Fibroblast of skin of right biceps (primary cell): ENCODE data around the gene EML6.
"Not testable (repeated sequence)": the region's sequence is repeated elsewhere in the genome, so short reads cannot be mapped to it uniquely, and the experiment has no call there.

Source experiments
- DNase-seq: peaks from one replicate; pipeline ENCODE4 v3.0.0-alpha.2; 2013

The EML6 gene

DNA sequence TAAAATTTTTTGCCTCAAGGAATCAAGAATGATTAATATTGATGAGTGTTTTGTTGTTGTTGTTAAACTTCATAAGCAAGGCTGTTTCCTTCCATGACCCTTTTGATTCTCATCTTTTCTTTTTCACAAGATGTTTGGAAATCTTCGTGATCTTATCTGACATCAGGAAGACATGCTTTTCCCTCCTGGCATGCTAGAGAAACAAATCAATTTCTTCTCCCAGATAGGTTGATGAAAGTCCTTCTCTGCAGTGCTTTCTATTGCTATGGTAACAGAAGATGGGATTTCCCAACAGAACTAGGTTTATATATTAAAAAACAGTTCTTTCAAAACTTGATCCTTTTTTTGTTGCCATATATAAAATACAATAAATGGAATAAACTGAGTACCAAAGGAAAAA lies 85.2 kb downstream of the EML6 start:
- DNase-seq = no peak

DNA sequence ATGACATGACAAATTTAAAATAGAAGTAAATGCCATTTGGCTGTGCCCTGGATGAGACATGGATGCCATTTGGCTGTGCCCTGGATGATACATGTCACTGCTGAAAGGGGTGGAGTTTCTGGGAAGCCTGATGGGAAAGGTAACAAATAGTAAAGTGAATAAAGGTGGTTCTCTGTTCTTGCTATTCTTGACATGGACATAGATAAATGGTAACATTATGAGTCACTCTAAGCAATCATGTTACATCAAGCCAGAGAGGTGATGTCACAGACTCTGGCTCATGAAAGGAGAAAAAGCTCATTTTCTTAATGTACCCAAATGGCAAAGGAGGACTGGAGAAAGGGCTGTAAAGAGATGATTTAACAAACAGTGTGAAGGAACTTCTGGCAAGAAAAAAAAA lies 86.4 kb downstream of the EML6 start:
- DNase-seq = peak; percentile 56

DNA sequence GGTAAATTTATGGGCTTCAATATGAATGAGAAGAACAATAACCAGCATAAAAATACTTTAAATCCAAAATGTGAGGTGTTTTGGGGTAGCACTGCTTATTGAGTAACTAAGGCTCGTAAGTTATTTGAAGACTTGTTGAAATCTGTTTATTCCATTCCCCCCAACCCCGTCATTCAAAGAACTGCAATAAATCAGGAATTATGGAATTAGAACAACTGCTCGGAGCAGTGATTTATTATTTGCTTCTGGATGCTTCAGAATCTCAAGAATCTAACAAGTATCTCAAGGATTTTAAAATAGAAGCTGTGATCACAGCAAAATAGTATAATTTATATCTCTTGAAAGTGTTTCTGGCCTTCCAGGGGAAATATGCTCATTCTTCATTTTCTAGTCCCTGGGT lies 86.8 kb downstream of the EML6 start:
- peak; percentile 24 for DNase-seq

DNA sequence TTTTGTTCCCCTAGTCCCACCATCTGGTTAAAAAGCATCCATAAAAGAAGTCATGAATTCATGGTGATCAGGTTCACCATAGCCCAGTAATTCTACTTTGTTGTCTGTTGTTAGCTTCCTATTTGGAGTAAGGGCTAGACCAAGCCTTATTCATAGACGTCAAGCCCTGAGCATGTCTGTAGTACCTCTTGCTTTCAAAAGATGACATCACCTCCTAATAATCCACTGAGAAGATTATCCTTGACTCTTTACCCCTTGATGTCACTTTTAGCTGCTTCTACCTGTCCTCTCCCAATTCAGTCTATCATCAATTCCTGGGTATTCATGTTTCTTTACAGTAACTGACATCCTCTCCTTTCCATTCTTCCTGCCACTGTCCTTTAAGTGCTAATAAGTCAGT lies 90.1 kb downstream of the EML6 start:
- no peak for DNase-seq

DNA sequence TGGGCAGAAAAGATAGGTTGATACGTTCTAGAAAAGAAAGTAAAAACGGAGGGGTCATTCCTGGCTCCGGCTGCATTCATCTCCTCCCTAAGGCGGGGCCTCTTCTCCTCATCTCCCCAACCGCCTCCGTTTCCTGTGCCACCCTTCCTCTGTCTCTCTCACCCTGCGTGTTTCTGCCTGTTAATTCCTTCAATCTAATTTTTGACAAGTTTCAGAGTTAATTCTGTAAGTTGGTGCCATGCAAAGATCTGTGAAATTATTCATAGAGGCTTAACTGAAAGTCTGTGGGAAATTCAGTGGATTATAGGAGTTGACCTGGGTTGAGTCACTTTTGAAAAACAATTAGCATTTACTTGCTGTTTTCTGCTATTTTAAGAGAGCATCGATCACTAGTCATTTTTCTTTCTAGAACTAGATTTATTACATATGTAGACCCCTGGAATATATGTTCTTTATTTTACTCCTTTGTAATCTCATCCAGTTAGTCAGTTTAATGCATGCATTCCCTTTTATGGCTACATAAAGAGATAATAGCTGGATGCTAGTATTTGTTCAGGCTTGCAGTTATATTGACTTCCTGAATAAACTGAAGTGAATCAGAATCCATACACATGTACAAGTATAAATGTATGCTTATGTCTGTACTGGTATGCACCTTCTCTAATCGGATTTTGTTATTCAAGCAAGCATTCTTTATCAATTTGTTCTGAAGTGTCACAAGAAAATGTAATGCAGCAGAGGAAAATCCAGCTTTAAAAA lies 91.1 kb downstream of the EML6 start:
- DNase-seq = no peak

DNA sequence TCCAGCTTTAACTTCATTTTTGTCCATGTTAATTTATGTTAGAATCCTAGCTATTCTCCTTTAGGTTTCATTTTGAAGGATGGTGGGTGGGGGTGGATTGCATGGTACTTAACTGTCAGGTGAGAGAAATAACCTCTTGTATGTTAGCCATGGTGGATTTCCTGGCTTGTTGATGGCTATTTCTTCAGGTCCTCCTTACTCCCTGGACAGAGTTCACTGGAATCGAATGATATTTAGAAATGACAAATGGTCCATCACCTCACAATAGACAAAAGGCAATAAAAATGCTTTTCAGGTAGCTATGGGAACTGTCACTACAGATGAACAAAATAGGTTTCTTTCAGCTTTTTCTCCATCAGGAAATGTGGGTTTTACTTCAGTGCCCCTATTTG lies 91.7 kb downstream of the EML6 start:
- no peak for DNase-seq

DNA sequence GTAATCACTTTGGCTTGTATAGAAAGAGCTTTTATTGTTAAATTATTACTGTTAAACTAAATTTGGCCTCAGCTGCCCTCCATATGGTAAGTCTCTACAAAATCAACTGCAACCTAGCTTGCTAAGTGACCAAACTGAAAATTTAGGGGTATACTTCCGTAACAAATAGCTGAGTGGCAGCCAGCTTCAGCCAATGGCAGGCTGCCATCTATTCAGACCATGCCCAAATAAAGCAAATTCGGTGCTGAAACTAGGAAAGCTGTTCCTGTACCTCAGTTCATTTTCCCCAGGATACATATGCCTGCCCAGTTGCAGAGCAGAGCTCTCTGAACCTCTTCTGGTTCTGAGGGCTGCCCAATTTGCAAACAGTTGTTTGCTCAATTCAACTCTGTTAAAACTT lies 94.8 kb downstream of the EML6 start:
- DNase-seq = no peak

DNA sequence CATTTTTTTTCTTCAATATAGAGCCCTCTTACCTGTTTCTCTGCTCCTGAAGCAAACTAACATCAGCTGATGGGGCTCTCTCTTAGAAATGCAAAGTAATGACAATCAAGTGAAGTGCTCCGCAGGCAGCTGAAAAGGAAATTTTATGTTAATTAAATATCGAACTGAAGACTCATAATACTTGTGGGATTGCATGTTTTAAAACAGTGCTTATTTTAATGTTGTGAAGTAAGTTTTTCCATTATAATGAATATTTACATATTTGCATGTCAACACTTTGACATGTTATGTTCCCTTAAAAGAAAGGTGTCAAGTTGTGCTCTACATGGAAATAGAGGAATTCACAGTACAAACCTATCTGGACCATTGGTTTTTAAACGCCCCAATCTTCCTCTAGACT lies 97.1 kb downstream of the EML6 start:
- DNase-seq = no peak

DNA sequence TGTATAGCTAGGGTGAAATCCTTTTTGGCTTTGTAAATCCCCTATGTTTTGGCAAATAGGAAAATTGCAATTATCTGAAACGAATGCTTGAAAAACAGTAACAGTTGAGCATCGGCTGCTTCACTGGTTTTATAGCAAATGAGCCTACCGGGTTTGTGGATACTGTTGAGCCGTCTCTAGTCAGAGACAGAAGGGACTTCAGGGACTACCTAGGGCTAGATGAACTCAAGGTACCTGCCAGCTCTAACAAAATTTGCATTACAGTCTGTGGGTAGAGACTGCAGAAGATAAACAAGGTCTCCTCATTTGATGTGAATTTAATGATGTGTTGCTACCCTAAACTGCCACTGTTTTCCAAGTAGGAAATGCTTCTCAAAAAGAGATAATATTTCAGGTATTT lies 101.1 kb downstream of the EML6 start:
- no peak for DNase-seq

DNA sequence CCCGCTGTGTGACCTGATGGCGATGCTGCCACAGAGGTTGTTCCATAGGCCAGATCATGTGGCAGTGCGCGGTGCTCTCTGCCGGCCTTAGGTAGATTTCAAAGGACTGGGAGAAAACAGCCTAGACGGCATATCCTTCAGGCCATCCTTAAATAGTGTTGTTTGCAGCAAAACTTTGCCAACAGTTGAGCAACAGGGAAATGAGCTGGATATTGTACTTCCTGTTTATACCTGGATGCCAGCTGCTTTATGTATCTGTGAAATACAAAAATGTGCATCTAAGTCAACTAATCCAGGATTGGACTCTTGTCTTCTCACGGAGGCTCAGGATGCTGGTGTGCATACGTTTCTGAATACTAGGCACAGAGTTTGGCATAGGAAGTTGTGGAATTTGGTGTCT lies 107.1 kb downstream of the EML6 start:
- DNase-seq = no peak

DNA sequence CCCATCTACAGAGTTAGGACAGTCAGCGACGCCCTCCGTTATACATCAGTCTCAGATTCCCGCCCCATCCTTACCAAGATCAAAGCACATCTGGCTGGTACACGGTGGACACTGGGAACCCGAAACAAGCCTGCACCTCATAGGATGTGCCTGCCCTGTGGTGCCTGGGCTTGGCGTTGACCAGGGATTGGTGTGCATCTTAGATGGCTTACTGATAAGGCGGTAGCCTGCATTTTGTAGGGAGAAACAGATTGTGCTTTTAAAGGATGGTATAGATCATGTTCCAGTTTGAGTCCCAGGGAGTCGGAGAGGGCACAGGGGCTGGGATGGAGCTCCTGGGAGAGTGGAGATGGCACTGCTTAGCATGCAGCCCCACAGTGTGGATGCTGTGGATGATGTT lies 108.0 kb downstream of the EML6 start:
- no peak for DNase-seq

DNA sequence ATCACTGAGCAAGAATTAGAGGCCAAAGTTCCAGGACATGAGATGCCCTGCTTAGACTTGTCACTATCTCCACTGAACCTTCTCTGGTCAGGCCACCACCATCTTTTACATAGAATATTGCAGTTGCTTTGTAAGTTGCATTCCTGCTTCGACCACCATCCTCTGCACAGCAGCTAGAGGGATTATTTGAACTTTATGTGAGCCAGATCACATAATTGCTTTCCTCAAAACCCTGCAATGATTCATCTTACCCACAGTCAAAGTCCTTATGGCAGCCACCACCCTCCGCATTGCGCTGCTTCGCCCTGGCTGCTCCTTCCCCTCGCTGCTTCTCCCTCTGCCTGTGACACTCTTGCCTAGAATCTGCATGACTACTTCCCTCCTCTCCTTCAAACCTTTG lies 111.3 kb downstream of the EML6 start:
- DNase-seq = peak; percentile 38

DNA sequence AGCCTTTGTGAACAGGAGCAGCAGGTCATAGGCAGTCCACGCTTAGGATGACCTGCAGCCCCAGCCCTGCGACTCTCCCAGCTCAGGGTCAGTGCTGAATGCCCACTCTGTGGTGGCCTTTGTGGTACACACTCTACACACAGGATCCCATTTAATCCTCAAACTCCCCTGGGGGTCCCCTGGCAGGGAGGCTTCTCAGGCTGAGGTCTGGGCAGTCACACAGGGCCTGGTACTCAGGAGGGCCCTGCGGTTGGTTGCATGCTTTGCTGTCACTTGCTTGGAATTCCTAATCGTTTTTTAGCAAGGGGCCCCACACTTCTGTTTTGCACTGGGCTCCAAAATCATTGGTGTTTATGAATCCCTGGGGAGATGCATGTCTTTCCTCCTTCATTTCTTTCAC lies 113.0 kb downstream of the EML6 start:
- peak; percentile 72 for DNase-seq

DNA sequence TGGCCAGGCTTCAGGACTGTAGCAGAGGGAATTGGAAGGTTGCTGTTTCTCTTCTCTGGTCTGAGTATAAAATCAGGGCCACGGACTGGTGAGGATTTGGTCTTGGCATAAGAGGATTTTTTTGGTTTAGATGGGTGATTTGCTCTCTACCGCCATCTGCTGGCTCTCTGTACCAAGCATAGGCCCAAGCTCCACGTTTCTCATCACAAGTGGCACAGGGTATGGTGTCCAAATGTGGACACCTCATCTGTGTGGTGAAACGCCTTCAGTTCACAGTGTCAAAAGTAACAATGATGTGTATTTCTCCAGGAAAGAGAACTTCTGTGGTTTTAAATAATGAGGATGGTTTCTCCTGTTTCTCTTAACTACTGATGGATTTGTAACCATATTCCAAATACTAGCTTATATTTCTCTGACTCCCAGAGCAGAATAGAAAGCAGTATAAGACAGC lies 115.1 kb downstream of the EML6 start:
- DNase-seq = peak; percentile 67

DNA sequence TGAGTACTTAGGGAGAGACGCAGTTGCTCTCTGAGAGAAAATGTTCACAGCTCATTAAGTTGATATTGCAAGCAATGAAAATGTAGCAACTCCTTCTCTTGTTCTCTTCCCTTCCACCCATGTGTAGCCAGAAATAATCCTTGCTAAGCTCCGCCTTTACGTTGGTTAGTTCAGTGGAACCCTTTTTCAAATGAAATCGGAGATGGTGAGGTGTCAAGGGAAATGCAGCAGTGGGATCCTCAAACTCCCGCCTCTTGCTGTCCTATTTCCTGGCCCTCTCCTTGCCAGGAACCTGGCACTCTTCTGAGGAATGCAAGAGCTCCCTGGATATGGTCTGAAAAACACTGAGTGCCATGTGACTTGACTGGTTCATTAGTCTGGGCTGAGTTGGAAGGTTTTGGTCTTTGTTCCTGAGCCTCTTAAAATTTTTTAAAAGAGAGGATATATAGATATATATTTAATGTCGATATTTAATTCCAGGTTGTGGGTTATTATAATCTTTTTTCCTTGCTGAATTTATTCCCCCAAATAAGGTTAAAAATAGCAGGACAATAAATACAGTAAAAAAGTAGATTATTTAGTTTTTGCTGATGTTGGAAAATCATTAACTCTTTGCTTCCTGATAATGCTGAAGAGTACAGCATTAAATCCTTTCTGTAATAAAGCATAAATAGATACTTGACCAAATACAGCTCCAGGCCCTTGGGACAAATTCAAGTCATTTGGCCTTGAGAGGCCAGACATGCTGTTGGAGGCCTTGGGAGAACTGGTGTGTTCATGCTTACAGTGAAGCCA lies 116.2 kb downstream of the EML6 start:
- no peak for DNase-seq

DNA sequence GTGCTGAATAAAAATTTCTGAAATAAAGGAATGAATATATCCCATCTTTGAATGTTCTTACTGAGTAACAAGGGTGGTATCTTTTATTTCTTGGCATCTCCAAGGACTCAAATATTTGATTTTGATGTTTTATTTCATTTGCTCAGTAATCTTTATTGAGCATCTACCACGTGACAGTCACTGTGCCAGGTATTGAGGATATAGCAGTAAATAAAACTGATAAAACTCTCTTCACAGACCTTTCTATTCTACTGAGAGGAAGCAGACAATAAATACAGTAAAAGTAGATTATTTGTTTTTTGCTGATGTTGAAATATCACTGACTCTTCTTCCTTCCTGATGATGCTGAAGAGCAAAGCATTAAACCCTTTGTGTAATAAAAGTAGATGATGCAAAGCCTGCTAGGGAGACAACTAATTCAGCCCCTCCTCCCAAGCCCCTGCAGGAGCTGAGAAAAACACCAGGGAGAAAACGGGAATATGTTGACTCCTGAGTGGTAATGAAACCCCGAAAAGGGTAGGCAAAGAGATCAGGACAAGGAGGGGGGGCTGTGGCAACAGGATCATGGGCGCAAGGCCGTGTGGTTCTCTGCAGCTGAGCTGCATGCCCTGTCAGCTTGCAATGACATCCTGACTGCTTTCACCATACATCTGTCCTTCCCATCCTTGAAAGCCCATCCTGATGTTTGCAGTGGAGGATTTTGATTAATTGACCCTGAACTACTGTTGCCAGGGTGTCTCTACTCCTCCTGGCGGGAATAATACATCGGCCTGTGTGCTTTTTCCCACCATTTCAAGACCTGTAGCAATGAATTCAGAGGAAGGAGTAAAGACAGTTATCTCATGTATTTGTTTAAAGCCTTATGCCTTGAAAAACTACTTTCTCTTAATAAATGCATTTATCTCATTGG lies 117.4 kb downstream of the EML6 start:
- DNase-seq = no peak

DNA sequence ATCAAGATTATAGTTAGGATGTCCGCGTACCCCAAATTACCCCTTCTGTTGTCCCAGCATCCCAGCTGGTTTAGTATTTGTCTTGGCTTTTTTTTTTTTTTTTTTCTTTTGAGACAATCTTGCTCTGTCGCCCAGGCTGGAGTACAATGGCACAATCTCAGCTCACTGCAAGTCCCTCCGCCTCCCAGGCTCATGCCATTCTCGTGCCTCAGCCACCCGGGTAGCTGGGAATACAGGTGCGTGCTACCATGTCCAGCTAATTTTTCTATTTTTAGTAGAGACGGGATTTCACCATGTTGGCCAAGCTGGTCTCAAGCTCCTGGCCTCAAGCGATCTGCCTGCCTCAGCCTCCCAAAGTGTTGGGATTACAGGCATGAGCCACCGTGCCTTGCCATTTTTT lies 118.0 kb downstream of the EML6 start:
- DNase-seq = not testable (repeated sequence)

DNA sequence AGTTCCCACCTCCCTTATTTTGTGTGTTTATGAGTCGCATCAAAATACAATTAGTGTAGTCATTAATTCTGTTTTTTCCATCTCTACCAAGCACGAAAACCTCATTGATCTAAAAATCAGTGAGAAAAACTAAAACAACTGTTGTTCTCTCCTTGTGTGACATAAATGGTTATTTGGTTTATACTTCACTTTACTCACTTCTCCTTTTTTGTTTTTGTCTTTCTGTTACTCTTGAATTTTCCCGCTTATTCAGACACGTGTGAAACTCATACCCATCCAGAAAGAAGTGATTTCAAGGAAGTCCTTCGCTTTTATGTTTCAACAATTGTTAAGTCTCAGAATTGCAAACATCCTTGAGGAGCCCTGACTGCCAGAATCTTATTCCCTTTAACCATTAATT lies 121.6 kb downstream of the EML6 start:
- DNase-seq = no peak

DNA sequence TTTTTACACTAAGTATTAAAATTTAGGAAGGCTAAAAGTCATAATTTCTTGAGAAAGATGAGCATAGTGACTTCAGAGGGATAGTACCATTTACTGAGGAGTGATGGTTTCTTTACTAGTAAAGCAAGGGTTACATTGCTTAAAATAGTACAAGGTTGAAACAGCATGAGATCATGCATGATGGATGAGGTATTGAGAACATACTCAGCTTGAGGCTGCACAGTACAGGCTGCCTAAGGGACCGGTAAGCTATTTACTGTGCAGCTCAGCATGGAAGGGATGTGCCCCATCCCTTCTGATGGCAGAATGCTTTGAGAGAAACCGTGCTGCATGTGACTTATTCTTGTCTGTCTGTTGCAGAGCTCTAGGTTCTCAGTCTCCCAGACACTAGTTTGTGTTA lies 122.1 kb downstream of the EML6 start:
- DNase-seq = peak; percentile 47

DNA sequence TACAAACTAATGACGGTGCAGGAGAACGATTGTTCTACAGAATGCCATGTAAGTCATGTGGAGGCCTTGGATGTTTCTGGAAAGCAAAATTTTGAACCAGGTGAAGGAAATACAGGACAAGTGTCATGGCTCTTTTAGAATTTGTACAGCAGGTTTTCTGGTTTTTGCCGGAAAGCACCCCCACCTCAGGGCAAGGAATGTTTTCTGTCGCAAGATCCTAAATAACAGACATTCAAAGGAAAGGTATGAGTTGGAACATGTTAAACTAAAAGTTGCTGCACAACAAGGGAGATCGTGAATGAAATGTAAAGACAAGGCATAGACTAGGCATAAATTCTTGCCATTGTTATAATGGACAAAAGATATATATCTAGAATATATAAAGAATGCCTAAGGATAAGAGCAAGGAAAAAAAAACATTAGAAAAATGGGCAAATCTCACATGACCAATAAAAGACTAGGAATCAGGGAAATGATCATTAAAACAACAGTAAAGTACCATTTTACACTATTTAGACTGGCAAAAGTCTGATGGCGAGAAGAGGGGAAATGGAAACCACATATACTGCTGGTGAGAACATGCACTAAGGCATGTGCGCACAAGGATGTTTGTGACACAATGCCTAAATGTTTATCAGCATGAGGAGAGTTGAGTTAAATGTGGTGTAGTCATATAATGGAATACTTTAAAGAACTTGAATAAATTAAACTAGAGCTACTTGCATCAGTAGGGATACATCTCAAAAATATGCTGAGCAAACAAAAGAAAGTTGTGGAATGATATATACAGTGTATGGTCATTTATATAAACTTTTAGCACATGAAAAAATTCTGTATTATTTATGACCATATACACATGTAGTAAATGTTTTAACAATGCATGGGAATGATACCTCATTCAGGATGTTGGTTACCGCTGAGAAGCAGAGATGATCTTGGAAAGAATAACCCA lies 127.0 kb downstream of the EML6 start:
- no peak for DNase-seq

DNA sequence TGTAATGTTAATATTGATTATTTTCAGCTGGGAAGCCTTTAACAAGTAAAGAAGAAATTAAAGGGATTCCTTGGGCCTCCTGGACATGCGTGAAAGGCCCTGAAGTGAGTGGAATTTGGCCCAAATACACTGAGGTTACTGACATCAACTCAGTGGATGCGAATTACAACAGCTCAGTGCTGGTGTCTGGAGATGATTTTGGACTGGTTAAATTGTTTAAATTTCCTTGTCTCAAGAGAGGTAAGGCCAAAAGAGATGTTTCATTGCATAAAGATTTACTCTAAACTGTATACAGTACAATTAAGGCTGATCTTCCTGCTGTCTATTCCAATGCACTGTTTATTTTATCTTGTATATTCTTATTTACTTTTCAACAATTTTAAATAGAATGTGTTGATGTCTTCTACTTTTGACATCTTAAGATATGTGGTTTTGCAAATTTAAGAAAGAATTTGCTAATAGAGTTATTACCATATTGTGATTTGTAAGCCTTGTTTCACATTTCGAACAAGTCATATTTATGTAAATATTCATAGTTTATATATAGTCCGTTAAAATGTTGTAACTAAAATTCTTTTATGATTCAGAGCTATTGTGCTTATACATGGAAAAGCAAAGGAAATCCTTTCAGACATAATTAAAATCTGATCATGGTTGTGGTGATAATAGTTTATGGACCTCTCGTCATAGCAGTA lies 130.3 kb downstream of the EML6 start:
- DNase-seq = no peak

DNA sequence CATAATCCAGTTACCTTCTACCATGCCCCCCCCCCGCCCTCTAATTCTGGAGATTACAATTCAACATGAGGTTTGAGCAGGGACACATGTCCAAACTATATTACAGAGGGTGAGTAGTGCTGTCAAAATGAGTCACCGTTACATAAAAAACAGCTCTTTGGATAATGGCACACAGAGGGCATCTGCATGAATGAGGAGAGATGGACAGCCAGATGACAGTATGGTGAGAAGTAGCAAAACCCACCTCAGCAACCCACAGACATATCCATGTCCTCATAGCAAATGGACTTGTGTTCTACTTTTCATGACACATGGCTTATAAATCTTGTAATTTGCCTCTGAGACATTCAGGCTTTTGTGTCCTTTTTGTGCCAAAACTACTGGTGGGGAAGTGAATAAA lies 132.0 kb downstream of the EML6 start:
- DNase-seq = peak; percentile 46
